Stimulated activated CD8-positive, alpha-beta memory T cell treated with anti-CD3 and anti-CD28 coated beads, Interleukin-7, amount 100 ng/mL, for 48 hours (primary cell): ENCODE measurements around the gene GALNT12.

Experiments
- DNase-seq, 2 donors: peaks; one replicate each; pipeline ENCODE4 v3.0.0-alpha.2; 2020; ENCODE audit warnings: low read depth in 1 of 2; ENCODE audit errors: extremely low read depth in 1 of 2

The GALNT12 gene

GRCh38 chr9:98807070-98807813, at the start of gene GALNT12:
GALNT12 (plus strand) TSS chr9:98807670; CDS start chr9:98807699, 29 bp downstream.
- DNase-seq: peak in 1 of 2 donors; percentile 11

DNA sequence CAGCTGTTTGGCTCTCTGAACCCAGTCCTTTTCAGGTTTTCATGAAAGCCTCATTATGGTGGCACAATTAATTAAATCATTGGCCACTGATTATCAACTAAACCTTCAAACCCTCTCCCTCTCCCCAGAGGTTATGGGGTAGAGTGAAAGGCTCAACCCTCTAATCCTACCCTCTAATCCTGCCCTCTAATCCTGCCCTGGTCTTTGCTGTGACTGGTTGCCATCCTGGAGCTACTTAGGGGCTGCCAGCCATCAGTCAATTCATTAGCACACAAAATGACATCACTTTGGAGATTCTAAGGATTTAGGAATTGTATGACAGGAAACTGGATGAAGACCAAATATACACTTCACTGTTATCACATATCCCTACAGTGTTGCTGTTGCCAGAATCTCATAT, 47.2 kb upstream of the GALNT12 start:
- no peak for DNase-seq

- no peak for DNase-seq
These were observed 43.3 kb upstream of the GALNT12 start for GRCh38 chr9:98763986-98764745.

DNA sequence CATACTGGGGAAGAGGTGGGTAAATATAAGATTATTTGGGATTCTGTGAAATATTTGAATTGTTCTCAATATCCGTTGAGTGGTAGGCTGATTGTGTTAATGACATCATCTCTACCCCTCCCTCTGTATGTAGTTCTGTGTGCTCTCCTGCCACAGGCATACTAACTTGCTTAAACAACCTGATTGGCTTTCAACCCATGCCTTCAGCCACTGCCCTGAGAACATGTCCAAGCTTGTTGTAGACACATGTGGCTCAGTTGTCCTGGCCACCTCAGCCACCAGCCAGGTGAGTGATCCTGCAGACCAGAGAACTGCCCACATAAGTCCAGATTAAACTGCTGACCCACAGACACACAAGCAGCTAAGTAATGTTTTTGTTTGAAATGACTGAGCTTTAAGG, 42.2 kb upstream of the GALNT12 start:
- DNase-seq: no peak

DNA sequence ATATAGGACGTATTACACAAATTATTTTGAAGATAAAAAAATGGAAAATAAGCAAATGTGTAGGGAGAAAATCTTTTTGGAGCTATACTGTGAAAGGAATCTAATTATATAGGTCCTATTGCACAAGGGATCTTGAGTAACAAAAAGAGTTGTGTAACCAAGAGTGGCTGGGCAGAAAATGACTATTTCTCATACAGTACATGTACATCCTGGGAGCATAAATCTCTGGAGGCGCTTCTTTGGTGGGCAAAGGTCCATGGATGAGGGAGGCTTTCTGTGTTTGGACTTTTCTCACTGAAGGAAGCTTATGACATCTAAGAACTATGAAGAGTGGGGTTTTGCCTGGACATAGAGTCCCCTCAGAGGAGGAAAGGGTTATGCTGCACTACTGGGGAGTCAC, 40.9 kb upstream of the GALNT12 start:
- no peak for DNase-seq

- no peak for DNase-seq
These were observed 40.3 kb upstream of the GALNT12 start for GRCh38 chr9:98767196-98767595.

GRCh38 chr9:98767915-98768314, 39.6 kb upstream of the GALNT12 start:
- DNase-seq: no peak

DNA sequence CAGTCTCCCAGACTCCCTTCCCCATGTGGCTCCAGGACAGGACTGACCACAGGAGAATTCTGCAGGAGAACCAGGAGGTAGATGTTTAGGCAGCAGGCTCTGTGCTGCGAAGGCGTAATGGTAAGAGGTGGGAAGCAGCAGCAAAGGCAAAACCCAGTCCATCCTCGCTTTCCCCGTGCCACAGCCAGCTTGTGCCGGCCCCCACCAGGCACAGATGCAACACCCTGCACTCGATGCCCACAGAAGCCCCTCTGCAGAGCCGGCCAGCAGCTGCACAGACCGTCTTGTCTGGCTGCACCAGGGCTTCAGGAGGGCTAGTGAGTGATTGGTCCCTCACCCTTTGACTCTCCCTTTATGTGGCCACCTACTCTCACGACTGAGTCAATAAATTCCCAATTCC, 39.1 kb upstream of the GALNT12 start:
- DNase-seq: no peak

DNA sequence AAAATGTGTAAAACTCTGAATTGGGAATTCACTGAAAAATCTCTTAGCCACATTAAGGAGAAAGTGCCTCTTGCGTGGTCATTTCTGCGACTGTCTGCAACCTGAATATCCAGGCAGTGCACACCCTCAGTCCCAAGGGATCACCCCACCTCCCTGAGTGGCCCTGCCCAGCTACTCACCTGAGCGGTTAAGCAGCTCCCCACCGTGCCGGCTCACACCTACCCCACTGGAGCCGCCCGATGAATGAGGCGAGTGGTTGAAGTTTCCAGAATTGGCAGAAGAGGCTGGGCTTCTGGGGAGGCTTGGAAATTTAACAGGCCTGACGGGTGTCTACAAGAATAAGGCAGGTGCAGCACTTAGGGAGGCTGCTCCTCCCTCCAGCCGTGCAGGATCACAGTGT, 36.8 kb upstream of the GALNT12 start:
- DNase-seq: no peak

DNA sequence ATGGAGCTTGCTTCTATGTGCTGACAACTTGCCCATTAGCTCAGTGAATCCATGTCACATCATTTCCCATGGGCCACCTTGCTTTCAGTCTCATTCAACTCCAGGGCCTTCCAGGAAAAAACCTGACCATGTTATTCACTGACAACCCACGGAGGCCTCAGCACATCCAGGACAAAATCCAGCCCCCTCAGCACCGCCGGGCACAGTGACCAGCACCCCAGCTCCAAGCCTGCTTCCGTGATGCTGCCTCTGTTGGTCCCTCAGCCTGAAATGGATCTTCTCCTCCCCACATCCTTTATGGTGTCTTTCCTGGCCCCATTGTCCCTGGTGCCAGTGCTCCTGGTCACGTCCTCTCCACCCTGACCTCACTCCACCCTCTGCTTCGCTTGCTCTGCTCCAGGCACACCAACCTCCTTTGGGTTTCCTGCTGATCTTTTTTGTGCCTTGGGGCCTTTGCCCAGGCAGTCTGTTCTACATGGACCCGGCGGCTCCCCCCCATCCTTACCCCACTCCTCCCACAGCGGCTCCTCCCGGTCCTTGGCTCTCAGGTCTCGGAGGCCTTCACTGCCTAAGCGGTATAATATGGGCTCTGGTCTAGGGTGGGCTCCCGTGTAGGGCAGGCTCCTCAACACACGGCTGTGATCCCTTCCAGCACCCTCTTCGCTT, 36.1 kb upstream of the GALNT12 start:
- no peak for DNase-seq

GRCh38 chr9:98772364-98773155, 34.9 kb upstream of the GALNT12 start:
- DNase-seq: no peak

- no peak for DNase-seq
These were observed 33.7 kb upstream of the GALNT12 start for GRCh38 chr9:98773721-98774120.

GRCh38 chr9:98774746-98775145, 32.7 kb upstream of the GALNT12 start:
- no peak for DNase-seq

DNA sequence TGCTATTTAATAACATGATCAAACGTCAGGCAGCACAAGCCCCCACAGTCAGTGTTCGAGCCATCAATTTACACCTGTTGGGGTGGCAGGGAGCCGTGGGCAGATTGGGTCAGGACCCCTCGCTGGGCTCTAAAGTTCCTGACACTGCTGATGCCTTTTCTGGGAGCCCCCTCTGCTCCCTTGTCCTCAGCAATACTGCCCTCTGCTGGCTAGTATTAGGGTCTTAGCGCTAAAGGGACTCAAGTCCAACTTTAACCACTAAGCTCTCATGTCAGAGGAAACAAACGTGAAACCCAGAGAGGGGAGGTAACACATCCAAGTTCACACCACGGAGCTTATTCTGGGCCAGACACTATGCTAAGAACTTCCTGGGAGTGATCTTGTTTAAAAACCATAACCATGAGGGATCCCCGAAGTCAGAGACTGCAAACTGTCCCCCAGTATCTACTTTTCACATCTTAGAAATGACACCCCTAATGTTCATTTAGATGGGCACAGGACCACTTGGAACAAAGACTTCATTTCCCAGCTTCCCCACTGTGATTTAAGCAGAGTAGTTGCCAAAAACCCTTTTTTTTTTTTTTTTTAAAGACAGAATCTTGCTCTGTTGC, 31.5 kb upstream of the GALNT12 start:
- peak in 1 of 2 donors; percentile 34 for DNase-seq

DNA sequence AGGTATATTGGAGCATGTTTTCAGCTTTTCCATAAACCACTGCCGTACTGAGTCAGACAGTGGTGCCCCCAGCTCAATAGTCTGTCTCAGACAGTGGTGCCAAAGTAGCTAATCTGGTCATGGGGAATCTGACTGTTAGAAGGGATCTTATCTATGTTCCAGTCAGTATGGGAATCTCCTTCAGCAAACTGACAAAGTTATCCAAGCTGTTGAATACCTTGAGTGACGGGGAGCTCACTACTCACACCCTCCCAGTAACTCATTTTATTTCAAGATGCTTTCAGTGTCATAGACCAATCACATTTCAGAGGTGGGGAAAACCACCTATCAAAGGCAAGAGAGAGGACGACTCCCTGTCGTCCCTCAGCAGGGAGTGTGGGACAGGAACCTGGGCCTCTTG, 29.9 kb upstream of the GALNT12 start:
- DNase-seq: no peak

- no peak for DNase-seq
These were observed 29.2 kb upstream of the GALNT12 start for GRCh38 chr9:98778251-98778650.

GRCh38 chr9:98778711-98779530, 28.5 kb upstream of the GALNT12 start:
- no peak for DNase-seq

DNA sequence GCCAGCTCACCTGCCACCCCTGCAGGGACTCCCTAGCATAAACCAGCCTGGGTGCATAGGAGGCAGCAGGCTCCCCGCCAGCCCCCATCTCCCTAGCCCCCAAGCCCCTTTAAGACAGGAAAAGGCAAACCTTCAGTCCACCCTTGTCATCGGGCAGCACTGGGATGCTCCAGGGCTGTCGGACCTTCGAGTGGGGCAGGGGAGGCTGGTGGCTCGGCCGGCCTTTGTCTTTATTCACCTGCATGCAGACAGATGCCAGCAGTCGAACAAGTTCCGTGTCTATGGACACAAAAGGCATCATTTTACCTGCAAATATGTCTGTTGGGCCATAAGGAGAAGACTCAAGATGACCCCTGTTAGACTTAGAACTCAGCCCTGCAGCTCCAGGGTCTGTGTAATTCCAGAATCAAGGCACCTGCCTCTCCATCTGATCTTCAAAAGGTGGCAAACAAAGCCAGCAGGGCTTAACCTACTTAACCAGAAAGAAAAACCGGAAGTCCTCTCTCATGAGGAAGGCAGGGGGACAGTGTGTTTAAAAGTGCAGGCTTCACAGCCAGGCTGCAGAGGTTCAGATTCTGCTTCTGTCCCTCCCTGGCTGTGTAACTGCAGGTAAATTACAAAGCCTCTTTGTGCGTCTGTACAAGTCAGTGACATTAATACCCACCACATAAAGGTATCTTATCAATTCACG, 27.3 kb upstream of the GALNT12 start:
- no peak for DNase-seq
